Measurements from ENCODE around the gene SPSB1. TPM values are rescaled to one million over a fixed set of nuclear protein-coding genes. Genes with fewer than 3 reads are reported as not detected.

SPSB1 gene
- total RNA-seq, 1 experiment from 2014 or later, result 2.9 TPM

DNA sequence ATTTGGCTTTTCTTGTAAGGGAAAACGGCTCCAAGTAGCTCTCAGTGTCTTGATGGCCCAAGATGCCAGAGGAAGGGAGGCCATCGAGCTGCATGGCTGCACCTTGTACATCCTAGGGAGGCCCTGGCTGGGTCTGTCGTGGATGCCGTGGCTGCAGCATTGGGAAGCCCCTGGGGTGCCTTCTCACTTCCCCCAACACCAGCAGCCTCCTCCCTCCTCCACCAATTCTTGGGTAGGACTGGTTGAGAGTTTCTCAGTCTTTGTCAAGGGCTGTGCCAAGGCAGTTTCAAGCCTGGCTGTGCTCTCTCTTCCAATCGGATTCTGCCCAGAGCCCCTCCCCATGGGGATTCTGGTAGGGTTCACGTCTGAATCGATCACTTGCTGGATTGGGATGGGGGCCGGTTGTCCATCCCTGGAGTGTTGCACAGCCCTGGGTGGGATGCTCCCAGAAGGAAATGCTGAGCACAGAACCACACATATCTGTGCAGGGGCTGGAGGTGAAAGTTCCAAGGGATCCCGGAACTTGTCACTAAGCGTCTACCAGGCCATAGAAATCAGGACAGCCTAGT is 14.0 kb upstream of the SPSB1 start:
- Histone ChIP-seq H3K14ac (ENCODE audit: insufficient read depth, low read length) (no peak overlapping the region; the same call in 1 of the 2 replicates), H2AK5ac (ENCODE audit: insufficient read length, low read length) (no peak overlapping the region), H3K79me1 (ENCODE audit: insufficient read depth, low read depth, low read length, poor library complexity, severe bottlenecking) (no peaks in the 10 kb centered on the region), H3K27me3 (ENCODE audit: insufficient read depth, low read length) (no peaks in the 10 kb centered on the region), H3K56ac (ENCODE audit: insufficient read length, low read depth, low read length) (no peak overlapping the region), H4K8ac (replicated peaks; ENCODE audit: insufficient read length, low read depth, low read length) (no peak overlapping the region), H2BK12ac (ENCODE audit: insufficient read length, low read depth, low read length) (no peak overlapping the region), H4K5ac (ENCODE audit: insufficient read length, low read depth, low read length) (no peak overlapping the region), H3K4ac (ENCODE audit: low read depth, low read length) (no peak overlapping the region), H3K18ac (ENCODE audit: insufficient read length, low read depth, low read length) (no peak overlapping the region), H3K4me1 (ENCODE audit: insufficient read depth, low read length) (no peaks in the 10 kb centered on the region; the same call in 1 of the 2 replicates), H4K20me1 (ENCODE audit: control insufficient read depth, insufficient read depth, insufficient read length) (no peaks in the 10 kb centered on the region), H3K23ac (ENCODE audit: insufficient read length, low read depth, low read length) (no peak overlapping the region), H2BK5ac (ENCODE audit: insufficient read length, low read length) (no peak overlapping the region), H2BK15ac (ENCODE audit: low read depth, low read length) (no peak overlapping the region), H3T11ph (ENCODE audit: low read length) (no peak overlapping the region), H3K9ac (ENCODE audit: extremely low read depth, insufficient read length, low read length) (no peak overlapping the region), H4K91ac (ENCODE audit: insufficient read length, low read depth, low read length) (no peak overlapping the region), H3K79me2 (ENCODE audit: insufficient read depth, low read length) (no peaks in the 10 kb centered on the region), H3K4me2 (ENCODE audit: insufficient read depth, insufficient read length, low read length) (no peak overlapping the region), H3K27ac (ENCODE audit: insufficient read length, low read depth, low read length) (no peak overlapping the region), H2BK120ac (ENCODE audit: low read depth, low read length, poor library complexity, severe bottlenecking) (no peak overlapping the region), H2BK20ac (ENCODE audit: low read depth, low read length, poor library complexity, severe bottlenecking) (no peak overlapping the region), H3K9me3 (ENCODE audit: control insufficient read depth, low read depth, low read length) (no peaks in the 10 kb centered on the region), H3K23me2 (ENCODE audit: insufficient read length, low read depth, low read length, poor library complexity, severe bottlenecking) (no peaks in the 10 kb centered on the region), H2AFZ (ENCODE audit: low read length) (no peak overlapping the region)
- WGBS (ENCODE audit: extremely low coverage, insufficient read length, low lambda C conversion rate), result no CpG with 5 or more reads among the region's 10 CpGs
- H3K9me3 Mint-ChIP-seq, result no peaks in the 10 kb centered on the region; a peak in 1 of 5 replicates
- H3K27me3 Mint-ChIP-seq (ENCODE audit: low read depth), result peaks cover 16% of the 10 kb centered on the region
- H3K4me3 Mint-ChIP-seq, result no peak overlapping the region
- no peaks in the 10 kb centered on the region; a peak in 1 of 7 replicates for H3K36me3 Mint-ChIP-seq (ENCODE audit: insufficient read depth in 1 of 3, low read depth in 3 of 3)
- H3K4me1 Mint-ChIP-seq, result peaks cover 27 to 38% of the 10 kb centered on the region in 2 experiments
- no peak for TF ChIP-seq CTCF (conservative IDR thresholded peaks at IDR 0.05)
- H3K27ac Mint-ChIP-seq, result peak overlapping the region in 1 of 3 experiments; percentile 73; a peak in 2 of 7 replicates
- no peak for DNase-seq

Data from H9 (cell line).